IMR-90 (cell line): ENCODE measurements around the gene DGKZ. TPM values are rescaled to one million over a fixed set of nuclear protein-coding genes. Genes with fewer than 3 reads are reported as not detected.

Experiments
- ATAC-seq: fragments of 200-7000 bp; cut with Tn5 transposase; 2 replicates; pipeline ENCODE4 v1.9.1; 2020; ENCODE audit warnings: low read depth, mild to moderate bottlenecking, moderate library complexity
- BruUV-seq: library from RNA; stranded (reverse); fragments of 400-500 nt; replicated peaks from 2 replicates; lab custom pipeline; 2021; lab: Mats Ljungman, UMichigan
- CTCF ChIA-PET: fragments of 300-600 bp; formaldehyde crosslinking; extraction: SDS; loops from one replicate; lab custom pipeline; 2021; ENCODE audit warnings: antibody characterized with exemption; lab: Yijun Ruan, JAX
- POLR2A ChIA-PET: fragments of 300-600 bp; sonication (Branson Sonifier 250); formaldehyde crosslinking; loops from one replicate; lab custom pipeline; 2022; ENCODE audit warnings: antibody characterized with exemption; ENCODE audit not compliant: unreplicated experiment; lab: Charles Lee
- DNase-seq: peaks from one replicate; pipeline ENCODE4 v3.0.0; 2013
- H2AFZ ChIP-seq: replicated peaks from 2 replicates; pipeline ENCODE3; 2013; ENCODE audit warnings: low read length, mild to moderate bottlenecking; ENCODE audit not compliant: poor library complexity
- H2AK5ac ChIP-seq: 2 replicates; pipeline ENCODE4 v1.6.1; 2013; ENCODE audit warnings: low read depth, low read length, inconsistent platforms
- H2AK9ac ChIP-seq: replicated peaks from 2 replicates; pipeline ENCODE3; 2013; ENCODE audit warnings: mild to moderate bottlenecking, low read depth, low read length, moderate library complexity; ENCODE audit not compliant: poor library complexity
- H2BK120ac ChIP-seq: 2 replicates; pipeline ENCODE4 v1.6.1; 2013; ENCODE audit warnings: low read depth, low read length, inconsistent platforms
- H2BK15ac ChIP-seq: 3 replicates; pipeline ENCODE4 v1.6.1; 2013; ENCODE audit warnings: low read depth, low read length, inconsistent platforms
- H2BK20ac ChIP-seq: 2 replicates; pipeline ENCODE4 v1.6.1; 2013; ENCODE audit warnings: low read depth, mild to moderate bottlenecking, inconsistent platforms, low read length, moderate library complexity
- H2BK5ac ChIP-seq: 2 replicates; pipeline ENCODE4 v1.6.1; 2013; ENCODE audit warnings: mild to moderate bottlenecking, low read depth, low read length, inconsistent platforms; ENCODE audit not compliant: poor library complexity, severe bottlenecking
- H3K14ac ChIP-seq: replicated peaks from 2 replicates; pipeline ENCODE4 v1.6.1; 2013; ENCODE audit warnings: low read depth, low read length, inconsistent platforms
- H3K18ac ChIP-seq: 2 replicates; pipeline ENCODE4 v1.6.1; 2013; ENCODE audit warnings: low read depth, low read length, control low read depth
- H3K23ac ChIP-seq: 2 replicates; pipeline ENCODE4 v1.6.1; 2013; ENCODE audit warnings: low read depth, low read length, inconsistent platforms
- H3K27ac ChIP-seq: 2 replicates; pipeline ENCODE4 v1.5.1; 2013; ENCODE audit warnings: mild to moderate bottlenecking, control low read depth, low read length; ENCODE audit not compliant: insufficient read depth
- H3K27me3 ChIP-seq: 2 replicates; pipeline ENCODE4 v1.6.1; 2013; ENCODE audit warnings: low read length; ENCODE audit not compliant: control insufficient read depth, insufficient read depth
- H3K36me3 ChIP-seq: 2 replicates; pipeline ENCODE4 v1.6.1; 2013; ENCODE audit warnings: low read length, mixed read lengths; ENCODE audit not compliant: control insufficient read depth, insufficient read depth
- H3K4ac ChIP-seq: 2 replicates; pipeline ENCODE4 v1.6.1; 2013; ENCODE audit warnings: low read depth, low read length, inconsistent platforms
- H3K4me1 ChIP-seq: 2 replicates; pipeline ENCODE4 v1.6.1; 2013; ENCODE audit warnings: low read length, mixed read lengths; ENCODE audit not compliant: control insufficient read depth, insufficient read depth
- H3K4me2 ChIP-seq: 2 replicates; pipeline ENCODE4 v1.6.1; 2013; ENCODE audit warnings: low read depth, mild to moderate bottlenecking, control low read depth, low read length, moderate library complexity
- H3K4me3 ChIP-seq: 2 replicates; pipeline ENCODE4 v1.5.1; 2013; ENCODE audit warnings: low read depth, mild to moderate bottlenecking, control low read depth, low read length, moderate library complexity; ENCODE audit not compliant: insufficient read depth
- H3K56ac ChIP-seq: 2 replicates; pipeline ENCODE4 v1.6.1; 2013; ENCODE audit warnings: low read length, inconsistent platforms; ENCODE audit not compliant: insufficient read depth; ENCODE audit errors: extremely low read depth
- H3K79me1 ChIP-seq, 2 experiments: 2 replicates each; pipeline ENCODE4 v1.6.1; 2013; ENCODE audit warnings: low read length in 2 of 2, inconsistent platforms in 1 of 2, low read depth in 1 of 2
- H3K9ac ChIP-seq: 2 replicates; pipeline ENCODE4 v1.6.1; 2013; ENCODE audit warnings: low read depth, low read length, control low read depth
- H3K9me1 ChIP-seq: 2 replicates; pipeline ENCODE4 v1.6.1; 2013; ENCODE audit warnings: low read length, inconsistent platforms; ENCODE audit not compliant: insufficient read depth
- H3K9me3 ChIP-seq: 2 replicates; pipeline ENCODE4 v1.6.1; 2013; ENCODE audit warnings: low read length; ENCODE audit not compliant: control insufficient read depth, insufficient read depth
- H4K20me1 ChIP-seq: 2 replicates; pipeline ENCODE4 v1.6.1; 2013; ENCODE audit warnings: low read length, inconsistent platforms; ENCODE audit not compliant: insufficient read depth
- H4K5ac ChIP-seq: 2 replicates; pipeline ENCODE4 v1.6.1; 2013; ENCODE audit warnings: mild to moderate bottlenecking, low read depth, low read length, control low read depth
- H4K8ac ChIP-seq, 2 experiments: 2 replicates each; pipeline ENCODE4 v1.6.1; 2013; ENCODE audit warnings: low read depth in 2 of 2, low read length in 2 of 2, control low read depth in 1 of 2, inconsistent platforms in 1 of 2
- H4K91ac ChIP-seq: 2 replicates; pipeline ENCODE4 v1.6.1; 2013; ENCODE audit warnings: low read depth, low read length, inconsistent platforms; ENCODE audit not compliant: insufficient read depth
- BHLHE40 ChIP-seq: fragments of 150-350 bp; IDR thresholded peaks from 2 replicates; pipeline ENCODE4 v1.6.1; 2016; ENCODE audit warnings: mild to moderate bottlenecking, low read depth, low read length
- CHD1 ChIP-seq: IDR thresholded peaks from 2 replicates; pipeline ENCODE4 v1.6.1; 2012; ENCODE audit warnings: low read depth, low read length, improper control_type of control experiment
- FOS ChIP-seq: fragments of 150-350 bp; IDR thresholded peaks from 2 replicates; pipeline ENCODE4 v1.6.1; 2016; ENCODE audit warnings: low read depth, low read length
- MAFK ChIP-seq: IDR thresholded peaks from 2 replicates; pipeline ENCODE4 v1.6.1; 2012; ENCODE audit warnings: low read depth, low read length, improper control_type of control experiment
- MAZ ChIP-seq: IDR thresholded peaks from 2 replicates; pipeline ENCODE4 v1.6.1; 2012; ENCODE audit warnings: low read depth, mild to moderate bottlenecking, low read length, improper control_type of control experiment, moderate library complexity, borderline replicate concordance
- MXI1 ChIP-seq: IDR thresholded peaks from 2 replicates; pipeline ENCODE4 v1.6.1; 2012; ENCODE audit warnings: low read depth, mild to moderate bottlenecking, low read length, moderate library complexity, borderline replicate concordance
- NFE2L2 ChIP-seq: fragments of 150-350 bp; IDR thresholded peaks from 2 replicates; pipeline ENCODE4 v1.6.1; 2016; ENCODE audit warnings: low read depth, mild to moderate bottlenecking, low read length
- POLR2A ChIP-seq: IDR thresholded peaks from 2 replicates; pipeline ENCODE4 v1.6.1; 2012; ENCODE audit warnings: mild to moderate bottlenecking, low read depth, low read length
- RAD21 ChIP-seq: IDR thresholded peaks from 2 replicates; pipeline ENCODE4 v1.6.1; 2012; ENCODE audit warnings: low read length, improper control_type of control experiment
- RCOR1 ChIP-seq: IDR thresholded peaks from 2 replicates; pipeline ENCODE4 v1.6.1; 2012; ENCODE audit warnings: mild to moderate bottlenecking, low read length, improper control_type of control experiment; ENCODE audit not compliant: insufficient replicate concordance
- RFX5 ChIP-seq: IDR thresholded peaks from 2 replicates; pipeline ENCODE4 v1.8.0; 2012; ENCODE audit warnings: low read depth, mild to moderate bottlenecking, low read length, moderate library complexity
- SMC3 ChIP-seq: fragments of 150-350 bp; IDR thresholded peaks from 2 replicates; pipeline ENCODE4 v1.6.1; 2016; ENCODE audit warnings: low read depth, mild to moderate bottlenecking, antibody characterized with exemption, low read length, moderate library complexity
- WGBS, 2 experiments: methylation state at CpG; one replicate each; pipeline versions ENCODE4 v1.1.5 to v1.1.7; 2013; ENCODE audit warnings: missing lambda C conversion rate in 2 of 2; ENCODE audit not compliant: insufficient read length in 1 of 2; ENCODE audit errors: extremely low coverage in 2 of 2; 5-methylcytosine and 5-hydroxymethylcytosine counted together
- dilution Hi-C: fragments of 300-500 bp; cut with HindIII; formaldehyde crosslinking; loops from one replicate; pipeline ENCODE4 v1.14.3; 2018; ENCODE audit warnings: low sequenced_read_pairs; ENCODE audit not compliant: unreplicated experiment
- in situ Hi-C: fragments of 300-500 bp; cut with MboI; formaldehyde crosslinking; loops from 3 replicates; pipeline ENCODE4 v1.14.3; 2019; ENCODE audit warnings: low sequenced_read_pairs, inconsistent platforms, mixed read lengths
- intact Hi-C: fragments of 100-400 bp; cut with micrococcal nuclease; formaldehyde crosslinking; loops from 2 replicates; pipeline ENCODE4 v1.10.0; 2022
- polyA plus RNA-seq, 3 experiments: library from polyadenylated mRNA; depleted of rRNA; stranded (reverse); fragments of >200 nt; gene quantifications; 2 replicates each; pipeline ENCODE4 v1.2.3, GENCODE V29; 2012; ENCODE audit warnings: low replicate concordance in 1 of 3
- total RNA-seq: library from RNA; depleted of rRNA; stranded (reverse); fragments of >200 nt; gene quantifications from 2 replicates; pipeline ENCODE4 v1.2.3, GENCODE V29; 2012
- TF ChIP-seq, protein P1 (sequence below): fragments of 150-350 bp; IDR thresholded peaks from 2 replicates; pipeline ENCODE4 v1.6.1; 2017; ENCODE audit warnings: mild to moderate bottlenecking, antibody characterized with exemption, low read length, low read depth
- TF ChIP-seq, protein P2 (sequence below): fragments of 150-350 bp; IDR thresholded peaks from 2 replicates; pipeline ENCODE4 v1.6.1; 2016; ENCODE audit warnings: low read depth, mild to moderate bottlenecking, low read length, moderate library complexity, borderline replicate concordance
- TF ChIP-seq, protein P3 (sequence below): conservative IDR thresholded peaks from 2 replicates; pipeline ENCODE4 v1.5.1; 2012; ENCODE audit warnings: mild to moderate bottlenecking, low read depth, low read length, improper control_type of control experiment

DGKZ gene
- total and polyA plus RNA-seq, 2 of the 4 experiments (the other 2 are of a cell fraction) = 46.8 to 62.0 TPM

GRCh38 chr11:46332568-46333393 is 14.5 kb upstream of the DGKZ start:
- Histone ChIP-seq H2BK20ac (no peak overlapping the region), H3K18ac (no peak overlapping the region), H3K27ac (no peak overlapping the region), H2BK15ac (no peak overlapping the region), H3K9me1 (peaks cover 2% of the 10 kb centered on the region; the same call in 1 of the 2 replicates), H4K91ac (no peak overlapping the region), H3K9ac (no peak overlapping the region), H2AFZ (peak overlapping the region; percentile 75), H2AK5ac (no peak overlapping the region), H3K56ac (no peak overlapping the region), H3K9me3 (no peaks in the 10 kb centered on the region), H3K4me3 (peak overlapping the region; percentile 19), H3K14ac (no peak overlapping the region), H3K23ac (no peak overlapping the region), H3K27me3 (peaks cover 51% of the 10 kb centered on the region), H3K79me1 (no peaks in the 10 kb centered on the region), H2BK5ac (no peak overlapping the region), H3K4me2 (peak overlapping the region; percentile 43; the same call in 1 of the 2 replicates), H2AK9ac (peak overlapping the region; percentile 9), H4K5ac (no peak overlapping the region), H3K4ac (no peak overlapping the region), H3K4me1 (no peaks in the 10 kb centered on the region), H3K36me3 (no peaks in the 10 kb centered on the region), H2BK120ac (no peak overlapping the region), H4K8ac (no peak overlapping the region), H4K20me1 (no peaks in the 10 kb centered on the region)
- dilution Hi-C loops = no loop called here
- WGBS, 2 experiments = 2% methylated on average over 38 of the region's 99 CpGs; no CpG with 5 or more reads in 1 of the 2 experiments
- in situ Hi-C loops = no loop called here
- POLR2A ChIA-PET = no interaction called here
- peak; percentile 60 for ATAC-seq
- DNase-seq = no peak
- CTCF ChIA-PET = interaction anchor here (0.6 kb wide), 1 partner anchor 65 kb away, joined by 3 read pairs; no protein-coding TSS in a partner anchor
- intact Hi-C loops = no loop called here
- BruUV-seq = no TSS peak
- TF ChIP-seq, protein P1, sequence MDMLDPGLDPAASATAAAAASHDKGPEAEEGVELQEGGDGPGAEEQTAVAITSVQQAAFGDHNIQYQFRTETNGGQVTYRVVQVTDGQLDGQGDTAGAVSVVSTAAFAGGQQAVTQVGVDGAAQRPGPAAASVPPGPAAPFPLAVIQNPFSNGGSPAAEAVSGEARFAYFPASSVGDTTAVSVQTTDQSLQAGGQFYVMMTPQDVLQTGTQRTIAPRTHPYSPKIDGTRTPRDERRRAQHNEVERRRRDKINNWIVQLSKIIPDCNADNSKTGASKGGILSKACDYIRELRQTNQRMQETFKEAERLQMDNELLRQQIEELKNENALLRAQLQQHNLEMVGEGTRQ = no peak
- TF ChIP-seq MAZ (no peak), POLR2A (no peak), RCOR1 (no peak), RFX5 (no peak), RAD21 (no peak), CHD1 (no peak), BHLHE40 (no peak), MAFK (no peak), NFE2L2 (no peak), FOS (no peak), MXI1 (no peak), SMC3 (no peak)
- TF ChIP-seq, protein P2, sequence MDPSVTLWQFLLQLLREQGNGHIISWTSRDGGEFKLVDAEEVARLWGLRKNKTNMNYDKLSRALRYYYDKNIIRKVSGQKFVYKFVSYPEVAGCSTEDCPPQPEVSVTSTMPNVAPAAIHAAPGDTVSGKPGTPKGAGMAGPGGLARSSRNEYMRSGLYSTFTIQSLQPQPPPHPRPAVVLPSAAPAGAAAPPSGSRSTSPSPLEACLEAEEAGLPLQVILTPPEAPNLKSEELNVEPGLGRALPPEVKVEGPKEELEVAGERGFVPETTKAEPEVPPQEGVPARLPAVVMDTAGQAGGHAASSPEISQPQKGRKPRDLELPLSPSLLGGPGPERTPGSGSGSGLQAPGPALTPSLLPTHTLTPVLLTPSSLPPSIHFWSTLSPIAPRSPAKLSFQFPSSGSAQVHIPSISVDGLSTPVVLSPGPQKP = no peak
- TF ChIP-seq, protein P3, sequence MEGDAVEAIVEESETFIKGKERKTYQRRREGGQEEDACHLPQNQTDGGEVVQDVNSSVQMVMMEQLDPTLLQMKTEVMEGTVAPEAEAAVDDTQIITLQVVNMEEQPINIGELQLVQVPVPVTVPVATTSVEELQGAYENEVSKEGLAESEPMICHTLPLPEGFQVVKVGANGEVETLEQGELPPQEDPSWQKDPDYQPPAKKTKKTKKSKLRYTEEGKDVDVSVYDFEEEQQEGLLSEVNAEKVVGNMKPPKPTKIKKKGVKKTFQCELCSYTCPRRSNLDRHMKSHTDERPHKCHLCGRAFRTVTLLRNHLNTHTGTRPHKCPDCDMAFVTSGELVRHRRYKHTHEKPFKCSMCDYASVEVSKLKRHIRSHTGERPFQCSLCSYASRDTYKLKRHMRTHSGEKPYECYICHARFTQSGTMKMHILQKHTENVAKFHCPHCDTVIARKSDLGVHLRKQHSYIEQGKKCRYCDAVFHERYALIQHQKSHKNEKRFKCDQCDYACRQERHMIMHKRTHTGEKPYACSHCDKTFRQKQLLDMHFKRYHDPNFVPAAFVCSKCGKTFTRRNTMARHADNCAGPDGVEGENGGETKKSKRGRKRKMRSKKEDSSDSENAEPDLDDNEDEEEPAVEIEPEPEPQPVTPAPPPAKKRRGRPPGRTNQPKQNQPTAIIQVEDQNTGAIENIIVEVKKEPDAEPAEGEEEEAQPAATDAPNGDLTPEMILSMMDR = no peak
